Measurements from ENCODE around the gene R3HDM4.

The R3HDM4 gene

GRCh38 chr19:872266-872951 lies 40.6 kb downstream of the R3HDM4 start:
- DNase-seq (ENCODE audit: low read depth) = peak; percentile 47

- DNase-seq (ENCODE audit: low read depth) = no peak
Observed at GRCh38 chr19:871446-872265, 41.4 kb downstream of the R3HDM4 start.

- no peak for DNase-seq (ENCODE audit: low read depth)
Observed at GRCh38 chr19:870963-871401, 42.0 kb downstream of the R3HDM4 start.

GRCh38 chr19:870314-870713 lies 42.7 kb downstream of the R3HDM4 start:
- no peak for DNase-seq (ENCODE audit: low read depth)

- DNase-seq (ENCODE audit: low read depth) = peak; percentile 91
Observed at GRCh38 chr19:869245-870177, 43.5 kb downstream of the R3HDM4 start.

GRCh38 chr19:868458-869244 lies 44.4 kb downstream of the R3HDM4 start:
- no peak for DNase-seq (ENCODE audit: low read depth)

- DNase-seq (ENCODE audit: low read depth) = no peak
Observed at GRCh38 chr19:867855-868457, 45.1 kb downstream of the R3HDM4 start.

- no peak for DNase-seq (ENCODE audit: low read depth)
Observed at GRCh38 chr19:867301-867793, 45.7 kb downstream of the R3HDM4 start.

- DNase-seq (ENCODE audit: low read depth) = no peak
Observed at GRCh38 chr19:866769-867300, 46.2 kb downstream of the R3HDM4 start.

GRCh38 chr19:863315-863620 lies 49.8 kb downstream of the R3HDM4 start:
- no peak for DNase-seq (ENCODE audit: low read depth)

GRCh38 chr19:862581-863314 lies 50.3 kb downstream of the R3HDM4 start:
- no peak for DNase-seq (ENCODE audit: low read depth)

- no peak for DNase-seq (ENCODE audit: low read depth)
Observed at GRCh38 chr19:861756-862580, 51.1 kb downstream of the R3HDM4 start.

- no peak for DNase-seq (ENCODE audit: low read depth)
Observed at GRCh38 chr19:861141-861755, 51.8 kb downstream of the R3HDM4 start.

GRCh38 chr19:858868-859843 lies 53.9 kb downstream of the R3HDM4 start, which contains the start of gene CFD:
CFD (plus strand) TSS chr19:859664; CDS start chr19:859690, 26 bp downstream.
- no peak for DNase-seq (ENCODE audit: low read depth)

- DNase-seq (ENCODE audit: low read depth) = no peak
Observed at GRCh38 chr19:858284-858683, 54.7 kb downstream of the R3HDM4 start.

- DNase-seq (ENCODE audit: low read depth) = no peak
Observed at GRCh38 chr19:855566-856120, 57.4 kb downstream of the R3HDM4 start.

GRCh38 chr19:855142-855541 lies 57.9 kb downstream of the R3HDM4 start:
- DNase-seq (ENCODE audit: low read depth) = no peak

All from fibroblast of the conjunctiva (primary cell).